Spleen (tissue), 11 donors: ENCODE results near the gene SUMO4. TPM values are rescaled to one million over a fixed set of nuclear protein-coding genes. Genes with fewer than 3 reads are reported as not detected.

Experiments
- DNase-seq: peaks from one replicate; pipeline ENCODE4 v3.0.0-alpha.2; 2020
- H3K27ac ChIP-seq, 8 donors: fragments of 200-600 bp; sonication (generic) in 7 of 8; 1 replicate in 4 of 8; 2 replicates in 4 of 8; pipeline versions ENCODE4 v1.5.0 to v1.8.0; 2016 to 2021; ENCODE audit warnings: inconsistent platforms in 4 of 8, mild to moderate bottlenecking in 4 of 8, moderate library complexity in 1 of 8
- H3K27me3 ChIP-seq, 7 donors: fragments of 200-600 bp; sonication (generic) in 6 of 7; replicated peaks in 1 of 7; 1 replicate in 4 of 7; 2 replicates in 3 of 7; pipeline versions ENCODE4 v1.5.0 to v1.8.0; 2016 to 2021; ENCODE audit warnings: inconsistent platforms in 3 of 7, mild to moderate bottlenecking in 1 of 7
- H3K36me3 ChIP-seq, 6 donors: fragments of 200-600 bp; sonication (generic) in 5 of 6; 1 replicate in 4 of 6; 2 replicates in 2 of 6; pipeline versions ENCODE4 v1.5.0 to v1.8.0; 2016 to 2021; ENCODE audit warnings: inconsistent platforms in 2 of 6
- H3K4me1 ChIP-seq, 6 donors: fragments of 200-600 bp; sonication (generic) in 5 of 6; 1 replicate in 3 of 6; 2 replicates in 3 of 6; pipeline versions ENCODE4 v1.5.0 to v1.8.0; 2016 to 2021; ENCODE audit warnings: inconsistent platforms in 3 of 6
- H3K4me3 ChIP-seq, 8 donors: fragments of 200-600 bp; sonication (generic) in 7 of 8; 1 replicate in 4 of 8; 2 replicates in 4 of 8; pipeline versions ENCODE4 v1.5.0 to v1.8.0; 2016 to 2021; ENCODE audit warnings: inconsistent platforms in 4 of 8, mild to moderate bottlenecking in 4 of 8, moderate library complexity in 2 of 8
- H3K9me3 ChIP-seq, 8 donors: fragments of 200-600 bp; sonication (generic) in 7 of 8; 1 replicate in 4 of 8; 2 replicates in 4 of 8; pipeline versions ENCODE4 v1.5.0 to v1.8.0; 2016 to 2021; ENCODE audit warnings: inconsistent platforms in 4 of 8
- CTCF ChIP-seq, 11 experiments: fragments of 200-600 bp in 7 of 11; fragments of 450-650 bp in 4 of 11; sonication (generic) in 4 of 11; IDR thresholded peaks in 8 of 11; conservative IDR thresholded peaks in 3 of 11; 1 replicate in 7 of 11; 2 replicates in 4 of 11; pipeline versions ENCODE4 v1.4.0 to v1.8.0; 2016 to 2021; ENCODE audit warnings: antibody characterized with exemption in 11 of 11, inconsistent platforms in 4 of 11, mild to moderate bottlenecking in 1 of 11
- POLR2A ChIP-seq, 3 donors: fragments of 450-650 bp; IDR thresholded peaks; one replicate each; pipeline ENCODE4 v1.5.1; 2017; ENCODE audit warnings: antibody characterized with exemption in 3 of 3, mild to moderate bottlenecking in 1 of 3
- POLR2AphosphoS5 ChIP-seq, 3 donors: sonication (generic); formaldehyde crosslinking; IDR thresholded peaks; one replicate each; pipeline ENCODE4 v1.5.1; 2017; ENCODE audit warnings: antibody characterized with exemption in 3 of 3
- WGBS, 5 donors: extraction: QIAGEN DNeasy Blood & Tissue Kit in 3 of 5; methylation state at CpG; one replicate each; pipeline versions ENCODE4 v1.1.5 to v1.1.7; 2013 to 2018; 5-methylcytosine and 5-hydroxymethylcytosine counted together
- intact Hi-C: fragments of 100-400 bp; cut with DNase I; formaldehyde crosslinking; loops from one replicate; pipeline ENCODE4 v1.15.0; 2023; ENCODE audit warnings: low total_unique reads
- polyA plus RNA-seq, 3 donors: library from polyadenylated mRNA; stranded (reverse); fragments of 200-250 nt; gene quantifications; one replicate each; pipeline ENCODE4 v1.2.1, GENCODE V29; 2013
- total RNA-seq, 7 donors: library from RNA; depleted of rRNA in 3 of 7; stranded (reverse); fragments of >200 nt in 3 of 7; fragmentation: NEBNext Ultra II Directional in 4 of 7; extraction: Animal tissue kit (Norgen Biotek cat#: 25700) in 4 of 7; gene quantifications; one replicate each; pipeline versions ENCODE4 v1.1.0 to v1.2.1, GENCODE V29; 2016 to 2021
- donor health status: healthy with polysubstance abuse.
- donor health status: DM: no; HTN: no; CAD: no; lungs with moderate emphysema.
- donor health status: DM: no; HTN: no; CAD: no.
- donor health status: Bipolar disorder and iron deficiency.
- donor health status: healthy.
- donor health status: DM: no; HTN: no; CAD: no.
- donor health status: DM: yes; HTN: yes; CAD: no.

Gene SUMO4
- total and polyA plus RNA-seq, 10 donors = 0.16 to 19.7 (median 6.3) TPM; not detected in 2

- Histone ChIP-seq H3K36me3 (peaks cover 0 to 55% (median 14%) of the 10 kb centered on the region in 6 donors), H3K9me3 (no peaks in the 10 kb centered on the region), H3K4me3 (peak overlapping the region in 7 of 8 donors; percentile 15 to 63 (median 36)), H3K27me3 (peaks cover 0 to 20% (median 14%) of the 10 kb centered on the region in 7 donors), H3K4me1 (peaks cover 15 to 49% (median 33%) of the 10 kb centered on the region in 6 donors), H3K27ac (no peak overlapping the region)
- intact Hi-C loops = no loop called here
- WGBS, 5 donors = 85 to 97% (median 94%) methylated on average over 6 to 14 of the region's 14 CpGs
- peak; percentile 57 for DNase-seq
- TF ChIP-seq POLR2AphosphoS5 (IDR thresholded peaks at IDR 0.05) (no peak), POLR2A (IDR thresholded peaks at IDR 0.05) (no peak), CTCF (IDR thresholded peaks at IDR 0.05 in 8 of 11, conservative IDR thresholded peaks at IDR 0.05 in 3 of 11) (no peak)
These were observed 50.0 kb downstream of the SUMO4 start for GRCh38 chr6:149449831-149450678.

Other genes with a start within 250 kb of the SUMO4 start
- 10 to 100 TPM; 62.4 to 84.1 (median 73.0) TPM for gene TAB2, start 82.5 kb upstream of the SUMO4 start, total RNA-seq
- gene TAB2, start 82.5 kb upstream of the SUMO4 start, polyA plus RNA-seq = 10 to 100 TPM; 15.4 to 21.5 (median 16.4) TPM
- 10 to 100 TPM; 20.1 to 38.4 (median 27.3) TPM for gene ZC3H12D, start 84.8 kb downstream of the SUMO4 start, total RNA-seq
- gene ZC3H12D, start 84.8 kb downstream of the SUMO4 start, polyA plus RNA-seq = 10 to 100 TPM; 15.2 to 24.4 (median 18.3) TPM
- 10 to 100 TPM; 24.8 to 36.8 (median 30.7) TPM for gene PPIL4, start 145.8 kb downstream of the SUMO4 start, total RNA-seq
- 10 to 100 TPM; 14.7 to 18.5 (median 16.8) TPM for gene PPIL4, start 145.8 kb downstream of the SUMO4 start, polyA plus RNA-seq
- 10 to 100 TPM; 28.4 to 47.7 (median 37.6) TPM for gene GINM1, start 166.1 kb downstream of the SUMO4 start, total RNA-seq
- 10 to 100 TPM; 16.7 to 25.2 (median 21.8) TPM for gene GINM1, start 166.1 kb downstream of the SUMO4 start, polyA plus RNA-seq
- gene KATNA1, start 248.5 kb downstream of the SUMO4 start, total RNA-seq = 10 to 100 TPM; 13.6 to 28.5 (median 17.1) TPM
- gene KATNA1, start 248.5 kb downstream of the SUMO4 start, polyA plus RNA-seq = 10 to 100 TPM in 2 of 3 donors, 1 to 10 TPM in 1; 9.3 to 13.8 (median 10.9) TPM